Brain microvascular endothelial cell (primary cell): ENCODE results near the gene SSBP1.
"Not testable (repeated sequence)": the region's sequence is repeated elsewhere in the genome, so short reads cannot be mapped to it uniquely, and the experiment has no call there.

Experiments used
- DNase-seq: peaks from one replicate; pipeline ENCODE4 v3.0.0-alpha.2; 2020
- H3K27ac ChIP-seq: fragments of 250-450 bp; sonication (Bioruptor Pico); 2 replicates; pipeline ENCODE4 v1.5.1; 2020; ENCODE audit warnings: mild to moderate bottlenecking, moderate library complexity
- H3K27me3 ChIP-seq: fragments of 250-450 bp; sonication (Bioruptor Pico); replicated peaks from 2 replicates; pipeline ENCODE4 v1.5.1; 2020; ENCODE audit warnings: mild to moderate bottlenecking
- H3K36me3 ChIP-seq: fragments of 250-450 bp; sonication (Bioruptor Pico); replicated peaks from 2 replicates; pipeline ENCODE4 v1.5.1; 2020; ENCODE audit warnings: mild to moderate bottlenecking
- H3K4me3 ChIP-seq: 2 replicates; pipeline ENCODE4 v1.5.1; 2011; ENCODE audit warnings: low read depth, mild to moderate bottlenecking, control low read depth, low read length, moderate library complexity
- CTCF ChIP-seq: IDR thresholded peaks from 2 replicates; pipeline ENCODE4 v1.5.1; 2011; ENCODE audit warnings: low read depth, mild to moderate bottlenecking, moderate library complexity, low read length, control low read depth, inconsistent platforms; ENCODE audit errors: missing control alignments
- in situ Hi-C: cut with HindIII; loops from 2 replicates; pipeline ENCODE4 v1.10.0; 2017; ENCODE audit warnings: low sequenced_read_pairs, low pct_ligation_motif_present

Gene SSBP1

DNA sequence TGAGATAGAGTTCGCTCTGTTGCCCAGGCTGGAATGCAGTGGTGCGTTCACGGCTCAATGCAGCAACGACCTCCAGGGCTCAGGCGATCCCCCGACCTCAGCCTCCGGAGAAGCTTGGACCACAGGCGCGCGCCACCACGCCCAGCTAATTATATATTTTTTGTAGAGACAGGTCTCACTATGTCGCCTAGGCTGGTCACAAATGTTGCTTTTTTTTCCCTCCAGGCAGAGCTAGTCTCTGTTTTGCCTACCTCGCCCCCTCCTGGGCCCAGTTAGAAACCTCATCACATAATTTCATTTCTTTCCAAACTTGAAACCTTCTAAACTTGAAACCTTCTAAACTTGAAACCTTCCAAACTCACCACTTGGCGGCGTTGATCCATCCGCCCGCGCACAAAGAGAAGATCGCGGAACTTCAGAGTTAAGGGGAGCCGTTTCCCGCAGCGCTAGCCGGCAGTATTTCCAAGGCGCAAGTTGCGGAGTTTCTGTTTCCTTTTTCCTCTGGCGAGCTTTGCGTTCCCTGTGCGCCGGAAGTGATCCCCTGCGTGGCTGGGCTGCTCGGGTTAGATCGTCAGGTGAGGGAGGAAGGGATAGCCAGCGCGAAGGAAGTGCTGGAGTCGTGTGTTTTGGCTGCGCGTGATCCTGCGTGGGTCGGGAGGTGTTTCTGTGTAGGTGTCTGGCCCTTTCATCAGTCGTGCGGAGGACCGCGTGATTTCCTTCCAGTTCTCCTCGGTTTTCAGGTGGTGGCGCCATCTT, at the start of gene SSBP1:
SSBP1 (plus strand) TSS at position 523 of the 756 bp plus-strand sequence. CDS start 809 bp downstream, outside the sequence.
- H3K27me3 ChIP-seq, result no peaks in the 10 kb centered on the region
- peak within 1 kb of the TSS; percentile 84 for H3K27ac ChIP-seq
- peak within 1 kb of the TSS; percentile 99 for H3K4me3 ChIP-seq
- TF ChIP-seq CTCF, result peak; percentile 85
- in situ Hi-C loops, result no loop called here
- DNase-seq, result peak; percentile 94
- peaks cover 20% of the 10 kb centered on the region for H3K36me3 ChIP-seq

GRCh38 chr7:141689072-141689825, 48.9 kb upstream of the SSBP1 start:
- H3K4me3 ChIP-seq, DNase-seq, H3K27ac ChIP-seq, in situ Hi-C loops, H3K36me3 ChIP-seq, H3K27me3 ChIP-seq: not testable (repeated sequence)

DNA sequence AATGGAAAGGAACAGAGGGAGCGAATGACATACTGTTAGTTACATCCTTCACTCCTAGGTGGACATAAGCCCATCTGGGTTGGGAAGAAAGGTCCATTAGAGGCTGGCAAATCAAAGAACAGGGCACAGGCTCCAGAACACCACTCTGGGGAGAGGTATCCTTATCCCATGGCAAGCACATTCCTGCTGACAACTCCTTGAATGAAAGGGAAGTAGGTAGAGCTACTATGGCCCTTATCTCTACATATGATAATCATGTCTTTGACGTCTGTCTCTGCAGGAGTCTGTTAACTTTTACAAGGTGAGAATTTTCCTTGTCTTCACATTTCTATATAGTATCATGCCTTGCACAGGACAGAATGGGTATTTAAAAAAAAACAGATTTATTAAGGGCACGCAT, 46.6 kb upstream of the SSBP1 start:
- no peak overlapping the region for H3K4me3 ChIP-seq
- H3K27ac ChIP-seq, result no peak overlapping the region
- no peak for DNase-seq
- in situ Hi-C loops, result no loop called here
- H3K36me3 ChIP-seq, result no peaks in the 10 kb centered on the region
- no peaks in the 10 kb centered on the region for H3K27me3 ChIP-seq
- TF ChIP-seq CTCF, result no peak

DNA sequence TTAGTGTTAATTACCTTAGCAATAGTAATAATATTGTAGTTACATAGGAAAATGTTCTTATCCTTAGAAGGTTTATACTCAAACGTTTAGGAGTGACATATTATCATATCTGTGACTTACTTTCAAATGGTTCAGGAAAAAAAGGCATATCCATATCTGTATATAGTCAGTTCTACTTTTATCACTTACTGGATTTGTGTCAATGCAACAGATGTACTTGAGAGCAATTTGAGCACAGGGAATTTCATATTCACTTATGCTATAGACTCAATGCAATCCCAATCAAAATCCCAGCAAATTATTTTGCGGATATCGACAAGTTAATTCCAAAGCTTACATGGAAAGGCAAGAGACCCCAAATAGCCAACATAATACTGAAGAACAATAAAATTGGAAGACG, 46.2 kb upstream of the SSBP1 start:
- DNase-seq, result no peak
- Histone ChIP-seq H3K27me3 (no peaks in the 10 kb centered on the region), H3K4me3 (no peak overlapping the region), H3K36me3 (no peaks in the 10 kb centered on the region), H3K27ac (no peak overlapping the region)
- in situ Hi-C loops, result no loop called here
- TF ChIP-seq CTCF, result no peak

GRCh38 chr7:141693082-141693481, 45.1 kb upstream of the SSBP1 start:
- H3K36me3 ChIP-seq, result no peaks in the 10 kb centered on the region
- in situ Hi-C loops, result no loop called here
- no peak overlapping the region for H3K27ac ChIP-seq
- no peak for DNase-seq
- TF ChIP-seq CTCF, result no peak
- H3K27me3 ChIP-seq, result no peaks in the 10 kb centered on the region
- H3K4me3 ChIP-seq, result no peak overlapping the region

GRCh38 chr7:141695803-141696289, 42.3 kb upstream of the SSBP1 start:
- Histone ChIP-seq H3K27ac (no peak overlapping the region), H3K4me3 (no peak overlapping the region), H3K27me3 (no peaks in the 10 kb centered on the region), H3K36me3 (no peaks in the 10 kb centered on the region)
- TF ChIP-seq CTCF, result no peak
- in situ Hi-C loops, result no loop called here
- DNase-seq, result no peak
